GM12865 (cell line): ENCODE data around the gene NELFE.

Experiments used
- DNase-seq: peaks from one replicate; pipeline ENCODE4 v3.0.0; 2010; ENCODE audit warnings: low read depth
- H3K4me3 ChIP-seq: 2 replicates; pipeline ENCODE4 v1.5.1; 2011; ENCODE audit warnings: mild to moderate bottlenecking, low read depth, low read length, control low read depth
- CTCF ChIP-seq: IDR thresholded peaks from 2 replicates; pipeline ENCODE4 v1.5.1; 2011; ENCODE audit warnings: low read length, control low read depth, low read depth, inconsistent platforms; ENCODE audit not compliant: insufficient read depth; ENCODE audit errors: missing control alignments

The NELFE gene

GRCh38 chr6:31947070-31947675, 11.6 kb downstream of the NELFE start:
- no peak for DNase-seq
- H3K4me3 ChIP-seq, result no peak overlapping the region
- TF ChIP-seq CTCF, result no peak

GRCh38 chr6:31946370-31946885, 12.3 kb downstream of the NELFE start:
- no peak for DNase-seq
- no peak for TF ChIP-seq CTCF
- H3K4me3 ChIP-seq, result no peak overlapping the region

GRCh38 chr6:31945507-31946369, 13.0 kb downstream of the NELFE start, which contains the start of gene CFB:
CFB (plus strand) TSS chr6:31946095; CDS start chr6:31946222, 127 bp downstream.
- TF ChIP-seq CTCF, result no peak
- DNase-seq, result no peak
- H3K4me3 ChIP-seq, result no peak within 1 kb of the TSS

GRCh38 chr6:31945154-31945506, 13.6 kb downstream of the NELFE start:
- no peak overlapping the region for H3K4me3 ChIP-seq
- no peak for DNase-seq
- TF ChIP-seq CTCF, result no peak

- DNase-seq, result no peak
- TF ChIP-seq CTCF, result no peak
- no peak overlapping the region for H3K4me3 ChIP-seq
Observed at GRCh38 chr6:31943742-31944141, 15.0 kb downstream of the NELFE start.

- DNase-seq, result no peak
- H3K4me3 ChIP-seq, result no peak overlapping the region
- no peak for TF ChIP-seq CTCF
Observed at GRCh38 chr6:31940256-31940664, 18.5 kb downstream of the NELFE start.
